DND-41 (cell line): Measurements from ENCODE around the gene INPP5A.

ENCODE experiments used
- ATAC-seq: fragments of 200-7000 bp; cut with Tn5 transposase; 3 replicates; pipeline ENCODE4 v1.9.1; 2021; ENCODE audit warnings: low read depth; ENCODE audit not compliant: insufficient read depth
- DNase-seq: peaks from one replicate; pipeline ENCODE4 v3.0.0-alpha.2; 2020
- H2AFZ ChIP-seq: 2 replicates; pipeline ENCODE4 v1.6.0; 2012; ENCODE audit warnings: low read depth, low read length
- H3K27ac ChIP-seq: 2 replicates; pipeline ENCODE4 v1.5.1; 2012; ENCODE audit warnings: low read length, inconsistent platforms
- H3K27me3 ChIP-seq: fragments of 200-600 bp; sonication (generic); 2 replicates; pipeline ENCODE4 v1.6.0; 2012; ENCODE audit warnings: low read length, mild to moderate bottlenecking, inconsistent platforms; ENCODE audit not compliant: insufficient read depth, poor library complexity
- H3K36me3 ChIP-seq: 2 replicates; pipeline ENCODE4 v1.5.1; 2012; ENCODE audit warnings: low read length, inconsistent platforms; ENCODE audit not compliant: insufficient read depth
- H3K4me1 ChIP-seq: 2 replicates; pipeline ENCODE4 v1.5.1; 2012; ENCODE audit warnings: mild to moderate bottlenecking, low read length; ENCODE audit not compliant: insufficient read depth
- H3K4me2 ChIP-seq: 2 replicates; pipeline ENCODE4 v1.6.0; 2012; ENCODE audit warnings: mild to moderate bottlenecking, moderate library complexity, low read length, inconsistent platforms; ENCODE audit not compliant: insufficient read depth
- H3K4me3 ChIP-seq, 2 experiments: fragments of 200-600 bp in 1 of 2; shearing (Covaris generic) in 1 of 2; 2 replicates each; pipeline ENCODE4 v1.5.1; 2012 to 2016; ENCODE audit warnings: inconsistent platforms in 2 of 2, low read length in 2 of 2, mild to moderate bottlenecking in 2 of 2, low read depth in 1 of 2, moderate library complexity in 1 of 2
- H3K79me2 ChIP-seq: 2 replicates; pipeline ENCODE4 v1.6.0; 2012; ENCODE audit warnings: low read length, inconsistent platforms; ENCODE audit not compliant: insufficient read depth
- H3K9ac ChIP-seq: 2 replicates; pipeline ENCODE4 v1.6.0; 2012; ENCODE audit warnings: low read depth, mild to moderate bottlenecking, inconsistent platforms, low read length, moderate library complexity
- H3K9me3 ChIP-seq: 2 replicates; pipeline ENCODE4 v1.5.1; 2012; ENCODE audit warnings: low read length, moderate library complexity, mild to moderate bottlenecking, inconsistent platforms; ENCODE audit not compliant: insufficient read depth, severe bottlenecking
- H4K20me1 ChIP-seq: 2 replicates; pipeline ENCODE4 v1.6.0; 2012; ENCODE audit warnings: low read length; ENCODE audit not compliant: insufficient read depth
- CTCF ChIP-seq: IDR thresholded peaks from 2 replicates; pipeline ENCODE4 v1.5.1; 2012; ENCODE audit warnings: borderline replicate concordance, low read length, moderate library complexity, mild to moderate bottlenecking; ENCODE audit not compliant: poor library complexity, severe bottlenecking; ENCODE audit errors: extremely low read depth
- EZH2 ChIP-seq: IDR thresholded peaks from 3 replicates; pipeline ENCODE4 v1.6.1; 2012; ENCODE audit warnings: borderline replicate concordance, low read depth, mild to moderate bottlenecking, moderate library complexity, low read length, inconsistent platforms; ENCODE audit not compliant: severe bottlenecking

Gene INPP5A

GRCh38 chr10:132748545-132749370 is 211.2 kb downstream of the INPP5A start:
- H3K36me3 ChIP-seq, result peaks cover 25% of the 10 kb centered on the region
- H3K27me3 ChIP-seq, result no peaks in the 10 kb centered on the region
- H4K20me1 ChIP-seq, result peaks cover 5% of the 10 kb centered on the region; the same call in 1 of the 2 replicates
- H2AFZ ChIP-seq, result no peak overlapping the region
- no peak for DNase-seq
- H3K4me3 ChIP-seq, result no peak overlapping the region
- no peak overlapping the region for H3K4me2 ChIP-seq
- H3K27ac ChIP-seq, result no peak overlapping the region
- TF ChIP-seq EZH2 (no peak), CTCF (no peak)
- no peaks in the 10 kb centered on the region for H3K4me1 ChIP-seq
- no peaks in the 10 kb centered on the region for H3K9me3 ChIP-seq
- no peak overlapping the region for H3K9ac ChIP-seq
- no peaks in the 10 kb centered on the region for H3K79me2 ChIP-seq
- no peak for ATAC-seq

GRCh38 chr10:132749371-132749795 is 211.8 kb downstream of the INPP5A start:
- TF ChIP-seq EZH2, result no peak
- no peak for TF ChIP-seq CTCF
- no peak overlapping the region for H3K4me2 ChIP-seq
- no peaks in the 10 kb centered on the region for H3K27me3 ChIP-seq
- no peaks in the 10 kb centered on the region for H3K4me1 ChIP-seq
- H3K27ac ChIP-seq, result no peak overlapping the region
- no peak overlapping the region for H2AFZ ChIP-seq
- no peaks in the 10 kb centered on the region for H3K9me3 ChIP-seq
- no peak for ATAC-seq
- DNase-seq, result no peak
- H4K20me1 ChIP-seq, result peaks cover 4% of the 10 kb centered on the region; the same call in 1 of the 2 replicates
- H3K79me2 ChIP-seq, result no peaks in the 10 kb centered on the region
- no peak overlapping the region for H3K9ac ChIP-seq
- no peak overlapping the region for H3K4me3 ChIP-seq
- peaks cover 31% of the 10 kb centered on the region for H3K36me3 ChIP-seq

GRCh38 chr10:132750936-132751335 is 213.3 kb downstream of the INPP5A start:
- no peak overlapping the region for H3K27ac ChIP-seq
- peaks cover 4% of the 10 kb centered on the region for H4K20me1 ChIP-seq
- no peak for TF ChIP-seq CTCF
- no peak for TF ChIP-seq EZH2
- H3K79me2 ChIP-seq, result no peaks in the 10 kb centered on the region
- no peaks in the 10 kb centered on the region for H3K9me3 ChIP-seq
- ATAC-seq (no peak), DNase-seq (no peak)
- no peaks in the 10 kb centered on the region for H3K27me3 ChIP-seq
- no peak overlapping the region for H3K9ac ChIP-seq
- H3K4me1 ChIP-seq, result no peaks in the 10 kb centered on the region
- no peak overlapping the region for H3K4me2 ChIP-seq
- H3K36me3 ChIP-seq, result peaks cover 46% of the 10 kb centered on the region
- H2AFZ ChIP-seq, result no peak overlapping the region
- H3K4me3 ChIP-seq, result no peak overlapping the region
